Spleen (tissue), 7 donors: ENCODE results near the gene ZNF385D.

Experiments used
- POLR2AphosphoS5 ChIP-seq, 3 donors: sonication (generic); formaldehyde crosslinking; IDR thresholded peaks; one replicate each; pipeline ENCODE4 v1.5.1; 2017; ENCODE audit warnings: antibody characterized with exemption in 3 of 3
- TF ChIP-seq, protein P1 (sequence below), 11 experiments: fragments of 200-600 bp in 7 of 11; fragments of 450-650 bp in 4 of 11; sonication (generic) in 4 of 11; IDR thresholded peaks in 8 of 11; conservative IDR thresholded peaks in 3 of 11; 1 replicate in 7 of 11; 2 replicates in 4 of 11; pipeline versions ENCODE4 v1.4.0 to v1.8.0; 2016 to 2021; ENCODE audit warnings: antibody characterized with exemption in 11 of 11, inconsistent platforms in 4 of 11, mild to moderate bottlenecking in 1 of 11
- donor health status: DM: no; HTN: no; CAD: no; lungs with moderate emphysema.
- donor health status: DM: no; HTN: no; CAD: no.
- donor health status: DM: no; HTN: no; CAD: no.

DNA sequence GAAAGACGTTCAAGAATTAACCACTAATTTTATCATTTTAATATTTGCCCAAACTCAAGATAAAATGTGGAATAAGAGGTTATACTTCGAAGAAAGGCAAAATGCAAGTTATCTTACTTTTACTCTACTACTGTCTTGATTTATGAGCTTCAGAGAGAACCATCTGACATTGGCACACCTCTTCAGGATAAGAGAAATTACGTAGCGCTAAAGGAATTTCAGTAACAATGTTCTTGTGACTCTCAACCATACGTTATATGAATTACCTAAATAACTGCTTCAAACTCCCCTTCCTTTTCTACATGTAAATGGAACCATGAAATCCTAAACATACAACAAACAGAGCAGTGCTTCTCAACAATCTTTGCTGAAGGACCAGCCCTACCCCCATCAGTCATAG is 96.8 kb downstream of the ZNF385D start:
- no peak for TF ChIP-seq POLR2AphosphoS5 (IDR thresholded peaks at IDR 0.05)
- TF ChIP-seq, protein P1, sequence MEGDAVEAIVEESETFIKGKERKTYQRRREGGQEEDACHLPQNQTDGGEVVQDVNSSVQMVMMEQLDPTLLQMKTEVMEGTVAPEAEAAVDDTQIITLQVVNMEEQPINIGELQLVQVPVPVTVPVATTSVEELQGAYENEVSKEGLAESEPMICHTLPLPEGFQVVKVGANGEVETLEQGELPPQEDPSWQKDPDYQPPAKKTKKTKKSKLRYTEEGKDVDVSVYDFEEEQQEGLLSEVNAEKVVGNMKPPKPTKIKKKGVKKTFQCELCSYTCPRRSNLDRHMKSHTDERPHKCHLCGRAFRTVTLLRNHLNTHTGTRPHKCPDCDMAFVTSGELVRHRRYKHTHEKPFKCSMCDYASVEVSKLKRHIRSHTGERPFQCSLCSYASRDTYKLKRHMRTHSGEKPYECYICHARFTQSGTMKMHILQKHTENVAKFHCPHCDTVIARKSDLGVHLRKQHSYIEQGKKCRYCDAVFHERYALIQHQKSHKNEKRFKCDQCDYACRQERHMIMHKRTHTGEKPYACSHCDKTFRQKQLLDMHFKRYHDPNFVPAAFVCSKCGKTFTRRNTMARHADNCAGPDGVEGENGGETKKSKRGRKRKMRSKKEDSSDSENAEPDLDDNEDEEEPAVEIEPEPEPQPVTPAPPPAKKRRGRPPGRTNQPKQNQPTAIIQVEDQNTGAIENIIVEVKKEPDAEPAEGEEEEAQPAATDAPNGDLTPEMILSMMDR (IDR thresholded peaks at IDR 0.05 in 8 of 11, conservative IDR thresholded peaks at IDR 0.05 in 3 of 11), result no peak
